GM21786 (cell line): ENCODE results near the gene TTC22.
A peak's percentile ranks its signal among the peaks of the same experiment; 100 is the strongest.
"Not testable (repeated sequence)": the region's sequence is repeated elsewhere in the genome, so short reads cannot be mapped to it uniquely, and the experiment has no call there.

Experiments
- ATAC-seq: cut with Tn5 transposase; IDR thresholded peaks from one replicate; pipeline ENCODE4 v1.9.1; 2021; ENCODE audit not compliant: unreplicated experiment

The TTC22 gene

GRCh38 chr1:54786778-54787177, 14.3 kb downstream of the TTC22 start:
- ATAC-seq, result no peak

- no peak for ATAC-seq
Observed at GRCh38 chr1:54784066-54784465, 17.1 kb downstream of the TTC22 start.

- no peak for ATAC-seq
Observed at GRCh38 chr1:54782588-54782987, 18.5 kb downstream of the TTC22 start.

GRCh38 chr1:54782156-54782555, 19.0 kb downstream of the TTC22 start:
- no peak for ATAC-seq

GRCh38 chr1:54781023-54781723, 19.9 kb downstream of the TTC22 start:
- ATAC-seq, result no peak

- ATAC-seq, result no peak
Observed at GRCh38 chr1:54777431-54777830, 23.7 kb downstream of the TTC22 start.

GRCh38 chr1:54777011-54777410, 24.1 kb downstream of the TTC22 start:
- ATAC-seq, result no peak

GRCh38 chr1:54775828-54776721, 25.0 kb downstream of the TTC22 start:
- ATAC-seq, result not testable (repeated sequence)

GRCh38 chr1:54774820-54775498, 26.2 kb downstream of the TTC22 start:
- no peak for ATAC-seq

GRCh38 chr1:54772951-54773350, 28.2 kb downstream of the TTC22 start:
- no peak for ATAC-seq

- no peak for ATAC-seq
Observed at GRCh38 chr1:54768093-54768492, 33.0 kb downstream of the TTC22 start.

GRCh38 chr1:54767526-54767925, 33.6 kb downstream of the TTC22 start:
- ATAC-seq, result no peak

- ATAC-seq, result no peak
Observed at GRCh38 chr1:54766726-54767125, 34.4 kb downstream of the TTC22 start.

- ATAC-seq, result no peak
Observed at GRCh38 chr1:54764922-54765561, 36.1 kb downstream of the TTC22 start.

GRCh38 chr1:54764133-54764921, 36.8 kb downstream of the TTC22 start, which contains the start of gene PARS2:
Gene PARS2 (minus strand): TSS chr1:54764523. CDS start chr1:54759161, 5,362 bp downstream.
- peak; percentile 97 for ATAC-seq

- no peak for ATAC-seq
Observed at GRCh38 chr1:54763816-54764132, 37.3 kb downstream of the TTC22 start.

- ATAC-seq, result no peak
Observed at GRCh38 chr1:54758678-54759348, 42.3 kb downstream of the TTC22 start.

- ATAC-seq, result no peak
Observed at GRCh38 chr1:54757833-54758232, 43.3 kb downstream of the TTC22 start.

GRCh38 chr1:54754486-54755285, 46.4 kb downstream of the TTC22 start:
- ATAC-seq, result no peak
